Measurements from ENCODE around the gene PARP15.
"Not testable (repeated sequence)": the region's sequence is repeated elsewhere in the genome, so short reads cannot be mapped to it uniquely, and the experiment has no call there.

The PARP15 gene

GRCh38 chr3:122658336-122658735 lies 80.9 kb downstream of the PARP15 start:
- not testable (repeated sequence) for H3K27ac Mint-ChIP-seq

DNA sequence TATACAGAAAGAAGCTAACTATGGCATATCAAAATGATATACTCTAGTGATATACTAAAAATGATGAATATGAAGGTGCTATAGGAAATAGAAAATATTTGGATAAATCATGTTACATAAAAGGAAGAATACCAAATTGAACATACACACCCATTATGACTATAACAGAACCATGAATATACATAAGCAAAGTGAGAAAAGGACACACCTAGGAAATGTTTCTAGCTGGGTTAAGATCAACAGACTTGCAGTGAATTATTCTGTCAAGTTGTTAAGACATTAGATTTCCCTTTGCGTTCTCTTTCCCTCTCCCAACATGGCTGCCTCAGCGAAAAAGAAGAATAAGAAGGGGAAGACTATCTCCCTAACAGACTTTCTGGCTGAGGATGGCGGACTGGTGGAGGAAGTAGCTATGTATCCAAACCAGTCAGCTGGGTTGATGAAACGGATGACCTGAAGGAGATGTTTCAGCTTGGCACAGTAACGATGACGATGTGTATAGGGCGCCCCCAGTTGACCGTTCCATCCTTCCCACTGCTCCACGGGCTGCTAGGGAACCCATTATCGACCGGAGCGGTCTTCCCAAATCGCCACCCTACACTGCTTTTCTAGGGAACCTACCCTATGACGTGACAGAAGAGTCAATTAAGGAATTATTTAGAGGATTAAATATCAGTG lies 83.0 kb downstream of the PARP15 start:
- Mint-ChIP-seq H3K4me1 (no peaks in the 10 kb centered on the region), H3K36me3 (ENCODE audit: low read depth) (no peaks in the 10 kb centered on the region), H3K4me3 (no peak overlapping the region), H3K9me3 (peaks cover 11% of the 10 kb centered on the region), H3K27me3 (ENCODE audit: low read depth) (peaks cover 11% of the 10 kb centered on the region), H3K27ac (no peak overlapping the region)
- no peak for TF ChIP-seq CTCF (IDR thresholded peaks at IDR 0.05; ENCODE audit: unreplicated experiment in 3 of 3)

More at GRCh38 chr3:122658336-122658735, 80.9 kb downstream of the PARP15 start:
- H3K27me3 Mint-ChIP-seq (ENCODE audit: low read depth) = peaks cover 11% of the 10 kb centered on the region
- H3K4me1 Mint-ChIP-seq; H3K36me3 Mint-ChIP-seq (ENCODE audit: low read depth); H3K4me3 Mint-ChIP-seq: not testable (repeated sequence)
- H3K9me3 Mint-ChIP-seq = peaks cover 11% of the 10 kb centered on the region

- Mint-ChIP-seq H3K4me3 (no peak overlapping the region), H3K27me3 (ENCODE audit: low read depth) (peaks cover 11% of the 10 kb centered on the region), H3K4me1 (no peaks in the 10 kb centered on the region), H3K36me3 (ENCODE audit: low read depth) (no peaks in the 10 kb centered on the region), H3K9me3 (peaks cover 11% of the 10 kb centered on the region), H3K27ac (no peak overlapping the region)
- TF ChIP-seq CTCF (IDR thresholded peaks at IDR 0.05; ENCODE audit: unreplicated experiment in 3 of 3) = no peak
Observed at GRCh38 chr3:122661633-122662032, 84.2 kb downstream of the PARP15 start.

- Mint-ChIP-seq H3K27ac (no peak overlapping the region), H3K36me3 (ENCODE audit: low read depth) (no peaks in the 10 kb centered on the region), H3K4me1 (no peaks in the 10 kb centered on the region), H3K27me3 (ENCODE audit: low read depth) (peaks cover 11% of the 10 kb centered on the region), H3K9me3 (peaks cover 11% of the 10 kb centered on the region), H3K4me3 (no peak overlapping the region)
- TF ChIP-seq CTCF (IDR thresholded peaks at IDR 0.05; ENCODE audit: unreplicated experiment in 3 of 3) = no peak
Observed at GRCh38 chr3:122662505-122662904, 85.1 kb downstream of the PARP15 start.

DNA sequence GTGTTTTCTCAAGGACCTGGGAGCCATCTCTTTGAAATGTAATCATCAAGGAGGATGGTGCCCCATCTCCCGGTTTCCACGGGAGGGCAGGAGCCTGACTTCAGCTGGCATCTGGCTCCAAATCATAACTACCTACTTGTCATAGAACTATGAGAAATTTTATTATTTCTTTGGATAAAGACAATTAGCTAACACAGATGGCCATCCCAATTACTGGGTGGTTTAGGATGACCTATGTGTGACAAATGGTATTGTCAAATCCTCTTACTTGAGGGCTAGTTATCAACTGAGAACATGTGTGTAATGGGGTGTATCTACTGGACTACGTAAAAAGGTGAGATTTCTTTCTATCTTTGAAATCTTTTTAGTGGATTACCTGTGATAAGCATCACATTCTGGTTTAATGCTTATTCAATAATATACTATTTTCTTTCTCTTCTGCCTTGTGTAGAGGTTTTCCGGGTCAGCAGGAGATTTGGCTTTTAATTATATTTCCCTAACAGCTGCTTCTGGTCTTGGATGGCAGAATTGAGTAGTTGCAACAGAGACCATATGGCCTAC lies 87.9 kb downstream of the PARP15 start:
- no peak overlapping the region for H3K4me3 Mint-ChIP-seq
- no peak overlapping the region for H3K27ac Mint-ChIP-seq
- peaks cover 11% of the 10 kb centered on the region for H3K9me3 Mint-ChIP-seq
- H3K4me1 Mint-ChIP-seq = no peaks in the 10 kb centered on the region
- H3K27me3 Mint-ChIP-seq (ENCODE audit: low read depth) = peaks cover 16% of the 10 kb centered on the region
- H3K36me3 Mint-ChIP-seq (ENCODE audit: low read depth) = no peaks in the 10 kb centered on the region
- TF ChIP-seq CTCF (IDR thresholded peaks at IDR 0.05; ENCODE audit: unreplicated experiment in 3 of 3) = no peak

GRCh38 chr3:122665881-122666280 lies 88.4 kb downstream of the PARP15 start:
- no peak overlapping the region for H3K27ac Mint-ChIP-seq
- H3K36me3 Mint-ChIP-seq (ENCODE audit: low read depth) = no peaks in the 10 kb centered on the region
- H3K27me3 Mint-ChIP-seq (ENCODE audit: low read depth) = peaks cover 14% of the 10 kb centered on the region
- H3K4me3 Mint-ChIP-seq = no peak overlapping the region
- H3K4me1 Mint-ChIP-seq = no peaks in the 10 kb centered on the region
- TF ChIP-seq CTCF (IDR thresholded peaks at IDR 0.05; ENCODE audit: unreplicated experiment in 3 of 3) = no peak
- peaks cover 7% of the 10 kb centered on the region for H3K9me3 Mint-ChIP-seq
